ENCODE data around the gene KDM1B. TPM values are rescaled to one million over a fixed set of nuclear protein-coding genes. Genes with fewer than 3 reads are reported as not detected.

The KDM1B gene
- total and polyA plus RNA-seq, 9 of the 15 experiments (the other 6 are each of a cell fraction or from before 2014, with no cell fraction given): 1.4 to 58.9 (median 36.3) TPM

DNA sequence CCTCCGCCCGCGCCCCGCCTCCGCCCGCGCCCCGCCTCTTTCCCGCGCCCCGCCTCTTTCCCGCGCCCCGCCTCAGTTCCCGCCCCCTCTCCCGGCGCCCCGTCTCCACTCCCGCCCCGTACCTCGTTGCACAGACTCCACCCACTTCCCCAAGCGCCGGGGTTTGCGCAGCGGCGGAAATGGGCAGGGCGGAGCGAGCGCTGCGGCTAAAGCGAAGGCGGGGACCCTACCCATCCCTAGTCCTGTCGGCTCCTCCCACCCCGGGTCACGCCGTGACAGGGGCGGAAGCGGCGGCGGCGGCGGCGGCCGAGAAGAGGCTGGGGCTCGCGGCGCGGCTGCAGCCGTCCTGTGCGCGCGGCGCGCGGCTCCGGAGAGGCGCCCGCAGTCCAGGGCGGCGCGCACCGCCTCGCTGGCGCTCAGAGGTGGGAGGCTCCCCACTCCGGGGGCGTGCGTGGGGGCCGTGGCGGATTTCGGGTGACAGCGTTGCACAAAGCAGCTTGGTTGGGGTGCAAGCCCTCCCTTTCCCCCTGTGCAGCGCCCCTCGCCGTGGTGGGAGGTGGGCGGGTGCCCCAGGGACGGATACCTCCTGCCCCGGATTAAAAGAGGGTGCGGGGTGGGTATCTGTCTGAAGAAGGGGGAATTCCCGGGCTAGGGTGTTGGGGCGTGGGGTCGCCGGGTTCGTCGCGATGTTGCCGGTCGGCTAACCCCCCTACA, at the start of gene KDM1B (continued):
- TF ChIP-seq, protein P1, sequence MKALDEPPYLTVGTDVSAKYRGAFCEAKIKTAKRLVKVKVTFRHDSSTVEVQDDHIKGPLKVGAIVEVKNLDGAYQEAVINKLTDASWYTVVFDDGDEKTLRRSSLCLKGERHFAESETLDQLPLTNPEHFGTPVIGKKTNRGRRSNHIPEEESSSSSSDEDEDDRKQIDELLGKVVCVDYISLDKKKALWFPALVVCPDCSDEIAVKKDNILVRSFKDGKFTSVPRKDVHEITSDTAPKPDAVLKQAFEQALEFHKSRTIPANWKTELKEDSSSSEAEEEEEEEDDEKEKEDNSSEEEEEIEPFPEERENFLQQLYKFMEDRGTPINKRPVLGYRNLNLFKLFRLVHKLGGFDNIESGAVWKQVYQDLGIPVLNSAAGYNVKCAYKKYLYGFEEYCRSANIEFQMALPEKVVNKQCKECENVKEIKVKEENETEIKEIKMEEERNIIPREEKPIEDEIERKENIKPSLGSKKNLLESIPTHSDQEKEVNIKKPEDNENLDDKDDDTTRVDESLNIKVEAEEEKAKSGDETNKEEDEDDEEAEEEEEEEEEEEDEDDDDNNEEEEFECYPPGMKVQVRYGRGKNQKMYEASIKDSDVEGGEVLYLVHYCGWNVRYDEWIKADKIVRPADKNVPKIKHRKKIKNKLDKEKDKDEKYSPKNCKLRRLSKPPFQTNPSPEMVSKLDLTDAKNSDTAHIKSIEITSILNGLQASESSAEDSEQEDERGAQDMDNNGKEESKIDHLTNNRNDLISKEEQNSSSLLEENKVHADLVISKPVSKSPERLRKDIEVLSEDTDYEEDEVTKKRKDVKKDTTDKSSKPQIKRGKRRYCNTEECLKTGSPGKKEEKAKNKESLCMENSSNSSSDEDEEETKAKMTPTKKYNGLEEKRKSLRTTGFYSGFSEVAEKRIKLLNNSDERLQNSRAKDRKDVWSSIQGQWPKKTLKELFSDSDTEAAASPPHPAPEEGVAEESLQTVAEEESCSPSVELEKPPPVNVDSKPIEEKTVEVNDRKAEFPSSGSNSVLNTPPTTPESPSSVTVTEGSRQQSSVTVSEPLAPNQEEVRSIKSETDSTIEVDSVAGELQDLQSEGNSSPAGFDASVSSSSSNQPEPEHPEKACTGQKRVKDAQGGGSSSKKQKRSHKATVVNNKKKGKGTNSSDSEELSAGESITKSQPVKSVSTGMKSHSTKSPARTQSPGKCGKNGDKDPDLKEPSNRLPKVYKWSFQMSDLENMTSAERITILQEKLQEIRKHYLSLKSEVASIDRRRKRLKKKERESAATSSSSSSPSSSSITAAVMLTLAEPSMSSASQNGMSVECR (CRISPR knock-in tag; IDR thresholded peaks at IDR 0.05): peak; percentile 70
- no peak for TF ChIP-seq LEF1 (IDR thresholded peaks at IDR 0.05)
- TF ChIP-seq, protein P2, sequence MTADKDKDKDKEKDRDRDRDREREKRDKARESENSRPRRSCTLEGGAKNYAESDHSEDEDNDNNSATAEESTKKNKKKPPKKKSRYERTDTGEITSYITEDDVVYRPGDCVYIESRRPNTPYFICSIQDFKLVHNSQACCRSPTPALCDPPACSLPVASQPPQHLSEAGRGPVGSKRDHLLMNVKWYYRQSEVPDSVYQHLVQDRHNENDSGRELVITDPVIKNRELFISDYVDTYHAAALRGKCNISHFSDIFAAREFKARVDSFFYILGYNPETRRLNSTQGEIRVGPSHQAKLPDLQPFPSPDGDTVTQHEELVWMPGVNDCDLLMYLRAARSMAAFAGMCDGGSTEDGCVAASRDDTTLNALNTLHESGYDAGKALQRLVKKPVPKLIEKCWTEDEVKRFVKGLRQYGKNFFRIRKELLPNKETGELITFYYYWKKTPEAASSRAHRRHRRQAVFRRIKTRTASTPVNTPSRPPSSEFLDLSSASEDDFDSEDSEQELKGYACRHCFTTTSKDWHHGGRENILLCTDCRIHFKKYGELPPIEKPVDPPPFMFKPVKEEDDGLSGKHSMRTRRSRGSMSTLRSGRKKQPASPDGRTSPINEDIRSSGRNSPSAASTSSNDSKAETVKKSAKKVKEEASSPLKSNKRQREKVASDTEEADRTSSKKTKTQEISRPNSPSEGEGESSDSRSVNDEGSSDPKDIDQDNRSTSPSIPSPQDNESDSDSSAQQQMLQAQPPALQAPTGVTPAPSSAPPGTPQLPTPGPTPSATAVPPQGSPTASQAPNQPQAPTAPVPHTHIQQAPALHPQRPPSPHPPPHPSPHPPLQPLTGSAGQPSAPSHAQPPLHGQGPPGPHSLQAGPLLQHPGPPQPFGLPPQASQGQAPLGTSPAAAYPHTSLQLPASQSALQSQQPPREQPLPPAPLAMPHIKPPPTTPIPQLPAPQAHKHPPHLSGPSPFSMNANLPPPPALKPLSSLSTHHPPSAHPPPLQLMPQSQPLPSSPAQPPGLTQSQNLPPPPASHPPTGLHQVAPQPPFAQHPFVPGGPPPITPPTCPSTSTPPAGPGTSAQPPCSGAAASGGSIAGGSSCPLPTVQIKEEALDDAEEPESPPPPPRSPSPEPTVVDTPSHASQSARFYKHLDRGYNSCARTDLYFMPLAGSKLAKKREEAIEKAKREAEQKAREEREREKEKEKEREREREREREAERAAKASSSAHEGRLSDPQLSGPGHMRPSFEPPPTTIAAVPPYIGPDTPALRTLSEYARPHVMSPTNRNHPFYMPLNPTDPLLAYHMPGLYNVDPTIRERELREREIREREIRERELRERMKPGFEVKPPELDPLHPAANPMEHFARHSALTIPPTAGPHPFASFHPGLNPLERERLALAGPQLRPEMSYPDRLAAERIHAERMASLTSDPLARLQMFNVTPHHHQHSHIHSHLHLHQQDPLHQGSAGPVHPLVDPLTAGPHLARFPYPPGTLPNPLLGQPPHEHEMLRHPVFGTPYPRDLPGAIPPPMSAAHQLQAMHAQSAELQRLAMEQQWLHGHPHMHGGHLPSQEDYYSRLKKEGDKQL (CRISPR knock-in tag; IDR thresholded peaks at IDR 0.05; ENCODE audit: borderline replicate concordance): no peak
- TF ChIP-seq SRSF7 (optimal IDR thresholded peaks at IDR 0.05; ENCODE audit: low read depth, low read length): no peak
- TF ChIP-seq ZNF224 (CRISPR knock-in tag; IDR thresholded peaks at IDR 0.05): no peak
- TF ChIP-seq PCBP2 (IDR thresholded peaks at IDR 0.05; ENCODE audit: low read depth, low read length, poor library complexity, severe bottlenecking): no peak
- 0 out of 2 replicates have a peak, but pooled peaks have one; percentile 36 for TF ChIP-seq KLF1 (tag; IDR thresholded peaks at IDR 0.05)
- no peak; the same call in 1 of the 2 replicates for TF ChIP-seq BCOR (IDR thresholded peaks at IDR 0.05)
- no peak for TF ChIP-seq POLR2B (IDR thresholded peaks at IDR 0.05; ENCODE audit: low read depth, partially characterized antibody)
- TF ChIP-seq, protein P3, sequence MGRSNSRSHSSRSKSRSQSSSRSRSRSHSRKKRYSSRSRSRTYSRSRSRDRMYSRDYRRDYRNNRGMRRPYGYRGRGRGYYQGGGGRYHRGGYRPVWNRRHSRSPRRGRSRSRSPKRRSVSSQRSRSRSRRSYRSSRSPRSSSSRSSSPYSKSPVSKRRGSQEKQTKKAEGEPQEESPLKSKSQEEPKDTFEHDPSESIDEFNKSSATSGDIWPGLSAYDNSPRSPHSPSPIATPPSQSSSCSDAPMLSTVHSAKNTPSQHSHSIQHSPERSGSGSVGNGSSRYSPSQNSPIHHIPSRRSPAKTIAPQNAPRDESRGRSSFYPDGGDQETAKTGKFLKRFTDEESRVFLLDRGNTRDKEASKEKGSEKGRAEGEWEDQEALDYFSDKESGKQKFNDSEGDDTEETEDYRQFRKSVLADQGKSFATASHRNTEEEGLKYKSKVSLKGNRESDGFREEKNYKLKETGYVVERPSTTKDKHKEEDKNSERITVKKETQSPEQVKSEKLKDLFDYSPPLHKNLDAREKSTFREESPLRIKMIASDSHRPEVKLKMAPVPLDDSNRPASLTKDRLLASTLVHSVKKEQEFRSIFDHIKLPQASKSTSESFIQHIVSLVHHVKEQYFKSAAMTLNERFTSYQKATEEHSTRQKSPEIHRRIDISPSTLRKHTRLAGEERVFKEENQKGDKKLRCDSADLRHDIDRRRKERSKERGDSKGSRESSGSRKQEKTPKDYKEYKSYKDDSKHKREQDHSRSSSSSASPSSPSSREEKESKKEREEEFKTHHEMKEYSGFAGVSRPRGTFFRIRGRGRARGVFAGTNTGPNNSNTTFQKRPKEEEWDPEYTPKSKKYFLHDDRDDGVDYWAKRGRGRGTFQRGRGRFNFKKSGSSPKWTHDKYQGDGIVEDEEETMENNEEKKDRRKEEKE (IDR thresholded peaks at IDR 0.05; ENCODE audit: borderline replicate concordance in 1 of 2, control insufficient read depth in 1 of 2, low read depth in 2 of 2, low read length in 1 of 2): no peak

Data from K562 (cell line).